SK-N-SH (cell line): ENCODE measurements around the gene SERPINB2. TPM values are rescaled to one million over a fixed set of nuclear protein-coding genes. Genes with fewer than 3 reads are reported as not detected.

Source experiments
- CTCF ChIA-PET: fragments of 300-600, 350-600 bp; formaldehyde crosslinking; extraction: SDS; loops from one replicate; lab custom pipeline; 2021; lab: Yijun Ruan, JAX
- POLR2A ChIA-PET: fragments of 350-600 bp; sonication (Branson Sonifier 250); formaldehyde crosslinking; extraction: SDS; loops from one replicate; lab custom pipeline; 2020; ENCODE audit warnings: antibody characterized with exemption, inconsistent platforms; lab: Yijun Ruan, JAX
- DNase-seq: peaks from one replicate; pipeline ENCODE4 v3.0.0; 2012
- H2AFZ ChIP-seq: fragments of 200-600 bp; sonication (generic); 2 replicates; pipeline ENCODE4 v1.8.1; 2016; ENCODE audit warnings: antibody characterized with exemption, mild to moderate bottlenecking, low read depth
- H3F3A ChIP-seq: fragments of 200-600 bp; sonication (generic); replicated peaks from 2 replicates; pipeline ENCODE3; 2016; ENCODE audit warnings: antibody characterized with exemption, mild to moderate bottlenecking; ENCODE audit not compliant: insufficient read depth
- H3K27ac ChIP-seq, 2 experiments: fragments of 200-500 bp in 1 of 2; fragments of 200-600 bp in 1 of 2; sonication (Bioruptor generic) in 1 of 2; sonication (generic), shearing (Covaris generic) in 1 of 2; 2 replicates each; pipeline versions ENCODE4 v1.5.1 to v1.6.1; 2014 to 2016; ENCODE audit warnings: low read depth in 2 of 2, inconsistent platforms in 1 of 2, low read length in 1 of 2, mild to moderate bottlenecking in 1 of 2, mixed read lengths in 1 of 2
- H3K27me3 ChIP-seq: fragments of 200-600 bp; sonication (generic), shearing (Covaris generic); 2 replicates; pipeline ENCODE4 v1.6.1; 2016; ENCODE audit warnings: mixed run types; ENCODE audit not compliant: insufficient read depth
- H3K36me3 ChIP-seq, 2 experiments: fragments of 200-500 bp in 1 of 2; fragments of 200-600 bp in 1 of 2; sonication (Bioruptor generic) in 1 of 2; sonication (generic) in 1 of 2; replicated peaks in 1 of 2; 2 replicates each; pipeline versions ENCODE3 to v1.5.1; 2014 to 2016; ENCODE audit warnings: low read length in 1 of 2, mild to moderate bottlenecking in 1 of 2; ENCODE audit not compliant: insufficient read depth in 2 of 2, control insufficient read depth in 1 of 2
- H3K4me1 ChIP-seq, 2 experiments: fragments of 200-500 bp in 1 of 2; fragments of 200-600 bp in 1 of 2; sonication (Bioruptor generic) in 1 of 2; sonication (generic), shearing (Covaris generic) in 1 of 2; 2 replicates each; pipeline versions ENCODE4 v1.5.1 to v1.6.1; 2014 to 2016; ENCODE audit warnings: low read depth in 1 of 2, low read length in 1 of 2, mixed run types in 1 of 2; ENCODE audit not compliant: insufficient read depth in 2 of 2, control insufficient read depth in 1 of 2
- H3K4me2 ChIP-seq: fragments of 200-600 bp; sonication (generic), shearing (Covaris generic); 2 replicates; pipeline ENCODE4 v1.6.1; 2017; ENCODE audit warnings: mixed run types
- H3K4me3 ChIP-seq, 2 experiments: fragments of 200-500 bp in 1 of 2; fragments of 200-600 bp in 1 of 2; sonication (Bioruptor generic) in 1 of 2; sonication (generic), shearing (Covaris generic) in 1 of 2; 2 replicates each; pipeline versions ENCODE4 v1.5.1 to v1.8.1; 2014 to 2016; ENCODE audit warnings: low read depth in 2 of 2, inconsistent platforms in 1 of 2, low read length in 1 of 2, mild to moderate bottlenecking in 1 of 2, mixed read lengths in 1 of 2, moderate library complexity in 1 of 2
- H3K79me2 ChIP-seq: fragments of 200-600 bp; sonication (generic); 2 replicates; pipeline ENCODE4 v1.8.1; 2017; ENCODE audit warnings: mild to moderate bottlenecking; ENCODE audit not compliant: insufficient read depth
- H3K9ac ChIP-seq: fragments of 200-600 bp; sonication (generic); 2 replicates; pipeline ENCODE4 v1.6.1; 2017; ENCODE audit warnings: mixed run types
- H3K9me2 ChIP-seq: fragments of 200-600 bp; sonication (generic); 2 replicates; pipeline ENCODE4 v1.6.1; 2017; ENCODE audit warnings: mixed run types
- H3K9me3 ChIP-seq: fragments of 200-600 bp; sonication (generic); 2 replicates; pipeline ENCODE4 v1.6.1; 2017; ENCODE audit warnings: mixed run types, mild to moderate bottlenecking, moderate library complexity
- H4K20me1 ChIP-seq: fragments of 200-600 bp; sonication (generic); 2 replicates; pipeline ENCODE4 v1.6.1; 2017; ENCODE audit warnings: mild to moderate bottlenecking, mixed run types; ENCODE audit not compliant: insufficient read depth
- CHD2 ChIP-seq: fragments of 150-350 bp; IDR thresholded peaks from 2 replicates; pipeline ENCODE4 v1.6.1; 2018; ENCODE audit warnings: low read length; ENCODE audit not compliant: partially characterized antibody
- EP300 ChIP-seq, 2 experiments: IDR thresholded peaks; 2 replicates each; pipeline versions ENCODE4 v1.4.0 to v1.6.1; 2012; ENCODE audit warnings: borderline replicate concordance in 1 of 2, low read depth in 1 of 2, low read length in 1 of 2
- FOSL2 ChIP-seq: IDR thresholded peaks from 2 replicates; pipeline ENCODE4 v1.4.0; 2012; ENCODE audit warnings: low read depth, mild to moderate bottlenecking, moderate library complexity, borderline replicate concordance
- MXI1 ChIP-seq: IDR thresholded peaks from 2 replicates; pipeline ENCODE4 v1.6.1; 2012; ENCODE audit warnings: mild to moderate bottlenecking, low read depth, low read length, improper control_type of control experiment
- NFIC ChIP-seq: IDR thresholded peaks from 2 replicates; pipeline ENCODE4 v1.4.0; 2012; ENCODE audit warnings: borderline replicate concordance
- RAD21 ChIP-seq: IDR thresholded peaks from 2 replicates; pipeline ENCODE4 v1.6.1; 2012; ENCODE audit warnings: mild to moderate bottlenecking, low read length
- RCOR1 ChIP-seq: fragments of 150-350 bp; IDR thresholded peaks from 2 replicates; pipeline ENCODE4 v1.6.1; 2017; ENCODE audit warnings: antibody characterized with exemption, low read length
- SIN3A ChIP-seq: IDR thresholded peaks from 2 replicates; pipeline ENCODE4 v1.6.1; 2012; ENCODE audit warnings: low read depth, mild to moderate bottlenecking, low read length, moderate library complexity, borderline replicate concordance
- TCF12 ChIP-seq: IDR thresholded peaks from 2 replicates; pipeline ENCODE4 v1.4.0; 2012
- WGBS: methylation state at CpG from one replicate; pipeline ENCODE4 v1.1.6; 2017; ENCODE audit warnings: low lambda C conversion rate; 5-methylcytosine and 5-hydroxymethylcytosine counted together
- polyA plus RNA-seq, 3 experiments: library from polyadenylated mRNA; depleted of rRNA; stranded (reverse); fragments of >200 nt; gene quantifications; 2 replicates each; pipeline ENCODE4 v1.2.3, GENCODE V29; 2012
- TF ChIP-seq, protein P1 (sequence below): IDR thresholded peaks from 2 replicates; pipeline ENCODE4; 2012
- TF ChIP-seq, protein P2 (sequence below): IDR thresholded peaks from 2 replicates; pipeline ENCODE4 v1.6.1; 2012; ENCODE audit warnings: mild to moderate bottlenecking, low read depth, low read length, moderate library complexity

SERPINB2 gene
- polyA plus RNA-seq, 1 of the 3 experiments (the other 2 are of a cell fraction) = 5.9 TPM

DNA sequence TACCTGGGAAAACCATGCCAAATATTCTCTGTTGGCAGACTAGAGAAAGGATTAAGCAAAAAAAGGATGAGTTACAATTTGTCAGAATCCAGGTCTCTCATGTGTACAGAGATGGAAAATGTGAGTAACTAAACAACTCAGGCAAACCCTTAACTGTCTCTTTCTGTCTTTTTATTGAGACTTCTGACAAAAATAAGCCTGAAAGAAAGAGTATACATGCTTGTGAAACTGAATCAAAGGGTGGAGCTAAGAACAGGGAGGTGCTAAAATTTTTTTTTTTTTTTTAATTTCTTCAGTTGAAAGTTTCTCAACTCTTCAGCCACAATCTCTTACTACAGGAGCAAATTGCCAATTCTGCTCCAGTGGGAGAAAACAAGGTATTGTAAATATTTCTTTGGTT is 20.2 kb downstream of the SERPINB2 start, which contains the start of gene SERPINB10:
TSS of gene SERPINB10 (plus strand) at position 295 of the 400 bp plus-strand sequence. CDS start 7,553 bp downstream, outside the sequence.
- Histone ChIP-seq H3F3A (no peaks in the 10 kb centered on the region), H3K4me3 (no peak within 1 kb of the TSS), H3K4me1 (no peaks in the 10 kb centered on the region), H4K20me1 (no peaks in the 10 kb centered on the region), H3K27me3 (peaks cover 7% of the 10 kb centered on the region; the same call in 1 of the 2 replicates), H3K4me2 (no peak within 1 kb of the TSS), H3K79me2 (no peaks in the 10 kb centered on the region), H3K27ac (no peak within 1 kb of the TSS), H2AFZ (no peak within 1 kb of the TSS), H3K9me2 (no peaks in the 10 kb centered on the region), H3K9ac (no peak within 1 kb of the TSS), H3K36me3 (peaks cover 0 to 2% of the 10 kb centered on the region in 2 experiments), H3K9me3 (no peaks in the 10 kb centered on the region)
- no peak for DNase-seq
- TF ChIP-seq SIN3A (no peak), EP300 (IDR thresholded peaks at IDR 0.05; ENCODE audit: borderline replicate concordance in 1 of 2, low read depth in 1 of 2, low read length in 1 of 2) (no peak)
- TF ChIP-seq, protein P1, sequence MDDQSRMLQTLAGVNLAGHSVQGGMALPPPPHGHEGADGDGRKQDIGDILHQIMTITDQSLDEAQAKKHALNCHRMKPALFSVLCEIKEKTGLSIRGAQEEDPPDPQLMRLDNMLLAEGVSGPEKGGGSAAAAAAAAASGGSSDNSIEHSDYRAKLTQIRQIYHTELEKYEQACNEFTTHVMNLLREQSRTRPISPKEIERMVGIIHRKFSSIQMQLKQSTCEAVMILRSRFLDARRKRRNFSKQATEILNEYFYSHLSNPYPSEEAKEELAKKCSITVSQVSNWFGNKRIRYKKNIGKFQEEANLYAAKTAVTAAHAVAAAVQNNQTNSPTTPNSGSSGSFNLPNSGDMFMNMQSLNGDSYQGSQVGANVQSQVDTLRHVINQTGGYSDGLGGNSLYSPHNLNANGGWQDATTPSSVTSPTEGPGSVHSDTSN = no peak
- ChIA-PET CTCF (no interaction called here), POLR2A (no interaction called here)

DNA sequence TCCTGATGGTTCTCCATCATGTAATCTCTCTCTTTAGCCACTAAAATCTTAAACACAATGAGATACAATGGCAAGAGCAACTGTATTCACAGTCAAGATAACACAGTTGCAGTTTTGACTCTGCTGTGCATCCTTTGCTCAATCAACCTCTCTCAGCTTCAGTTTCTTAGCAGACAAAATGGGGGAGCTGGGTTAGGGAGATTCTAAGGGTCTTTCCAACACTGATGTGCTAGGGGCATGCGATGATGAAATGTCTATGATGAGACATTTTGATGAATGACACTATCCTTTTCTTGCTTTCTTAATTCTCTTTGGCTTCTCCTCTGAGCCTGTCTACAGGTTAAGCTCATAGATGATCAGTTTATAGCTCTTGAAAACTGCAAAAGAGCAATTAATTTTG is 21.4 kb downstream of the SERPINB2 start:
- Histone ChIP-seq H3K79me2 (no peaks in the 10 kb centered on the region), H3K27ac (no peak overlapping the region), H3K4me2 (no peak overlapping the region), H3K4me3 (no peak overlapping the region), H3K9ac (no peak overlapping the region), H2AFZ (no peak overlapping the region), H3K9me2 (no peaks in the 10 kb centered on the region), H3K36me3 (no peaks in the 10 kb centered on the region), H3K4me1 (no peaks in the 10 kb centered on the region), H3K27me3 (no peaks in the 10 kb centered on the region), H3F3A (no peaks in the 10 kb centered on the region), H4K20me1 (no peaks in the 10 kb centered on the region), H3K9me3 (no peaks in the 10 kb centered on the region)
- POLR2A ChIA-PET = no interaction called here
- CTCF ChIA-PET = interaction anchor here (0.6 to 1.2 kb wide), 3 partner anchors 11 to 27 kb away, joined by 3 to 5 read pairs (median 3); no protein-coding TSS in a partner anchor
- TF ChIP-seq CHD2 = no peak
- TF ChIP-seq, protein P2, sequence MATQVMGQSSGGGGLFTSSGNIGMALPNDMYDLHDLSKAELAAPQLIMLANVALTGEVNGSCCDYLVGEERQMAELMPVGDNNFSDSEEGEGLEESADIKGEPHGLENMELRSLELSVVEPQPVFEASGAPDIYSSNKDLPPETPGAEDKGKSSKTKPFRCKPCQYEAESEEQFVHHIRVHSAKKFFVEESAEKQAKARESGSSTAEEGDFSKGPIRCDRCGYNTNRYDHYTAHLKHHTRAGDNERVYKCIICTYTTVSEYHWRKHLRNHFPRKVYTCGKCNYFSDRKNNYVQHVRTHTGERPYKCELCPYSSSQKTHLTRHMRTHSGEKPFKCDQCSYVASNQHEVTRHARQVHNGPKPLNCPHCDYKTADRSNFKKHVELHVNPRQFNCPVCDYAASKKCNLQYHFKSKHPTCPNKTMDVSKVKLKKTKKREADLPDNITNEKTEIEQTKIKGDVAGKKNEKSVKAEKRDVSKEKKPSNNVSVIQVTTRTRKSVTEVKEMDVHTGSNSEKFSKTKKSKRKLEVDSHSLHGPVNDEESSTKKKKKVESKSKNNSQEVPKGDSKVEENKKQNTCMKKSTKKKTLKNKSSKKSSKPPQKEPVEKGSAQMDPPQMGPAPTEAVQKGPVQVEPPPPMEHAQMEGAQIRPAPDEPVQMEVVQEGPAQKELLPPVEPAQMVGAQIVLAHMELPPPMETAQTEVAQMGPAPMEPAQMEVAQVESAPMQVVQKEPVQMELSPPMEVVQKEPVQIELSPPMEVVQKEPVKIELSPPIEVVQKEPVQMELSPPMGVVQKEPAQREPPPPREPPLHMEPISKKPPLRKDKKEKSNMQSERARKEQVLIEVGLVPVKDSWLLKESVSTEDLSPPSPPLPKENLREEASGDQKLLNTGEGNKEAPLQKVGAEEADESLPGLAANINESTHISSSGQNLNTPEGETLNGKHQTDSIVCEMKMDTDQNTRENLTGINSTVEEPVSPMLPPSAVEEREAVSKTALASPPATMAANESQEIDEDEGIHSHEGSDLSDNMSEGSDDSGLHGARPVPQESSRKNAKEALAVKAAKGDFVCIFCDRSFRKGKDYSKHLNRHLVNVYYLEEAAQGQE = no peak
- TF ChIP-seq RCOR1 = no peak
- no peak for TF ChIP-seq FOSL2
- TF ChIP-seq RAD21 = no peak
- no peak for TF ChIP-seq TCF12
- TF ChIP-seq NFIC = no peak
- TF ChIP-seq MXI1 = no peak
- 5% methylated on average over 1 of the region's 1 CpG for WGBS
- DNase-seq = no peak
